Stomach (tissue), 4 donors: Measurements from ENCODE around the gene AKIRIN2.

Experiments used
- EP300 ChIP-seq: sonication (generic); formaldehyde crosslinking; IDR thresholded peaks from one replicate; pipeline ENCODE4 v1.6.1; 2017; ENCODE audit warnings: antibody characterized with exemption
- POLR2AphosphoS5 ChIP-seq, 3 donors: sonication (generic); formaldehyde crosslinking; IDR thresholded peaks; one replicate each; pipeline ENCODE4 v1.6.1; 2016; ENCODE audit warnings: antibody characterized with exemption in 3 of 3
- TF ChIP-seq, protein P1 (sequence below), 7 experiments: fragments of 450-650 bp in 4 of 7; fragments of 200-600 bp in 3 of 7; sonication (generic) in 3 of 7; IDR thresholded peaks; one replicate each; pipeline ENCODE4 v1.5.1; 2016 to 2019; ENCODE audit warnings: antibody characterized with exemption in 7 of 7, control low read depth in 2 of 7, mild to moderate bottlenecking in 1 of 7

DNA sequence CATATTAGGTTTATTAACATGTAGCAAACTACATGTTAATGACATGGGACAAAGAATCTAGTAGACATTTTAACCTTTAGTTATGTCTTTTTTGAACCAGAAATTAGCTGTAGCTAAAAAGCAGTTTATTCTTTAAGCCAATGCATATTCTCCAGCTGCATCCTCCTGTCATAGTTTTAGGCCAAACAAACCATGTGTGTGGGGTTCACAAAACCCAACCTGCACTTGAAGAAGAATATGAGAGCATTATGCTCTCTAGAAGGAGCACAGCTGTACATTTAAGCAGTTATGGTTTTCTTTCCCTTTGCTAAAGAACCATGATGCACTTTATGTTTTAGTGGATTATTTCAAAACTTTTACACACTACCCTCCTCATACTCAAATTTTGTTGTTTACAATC lies 46.2 kb downstream of the AKIRIN2 start:
- no peak for TF ChIP-seq POLR2AphosphoS5 (IDR thresholded peaks at IDR 0.05)
- TF ChIP-seq, protein P1, sequence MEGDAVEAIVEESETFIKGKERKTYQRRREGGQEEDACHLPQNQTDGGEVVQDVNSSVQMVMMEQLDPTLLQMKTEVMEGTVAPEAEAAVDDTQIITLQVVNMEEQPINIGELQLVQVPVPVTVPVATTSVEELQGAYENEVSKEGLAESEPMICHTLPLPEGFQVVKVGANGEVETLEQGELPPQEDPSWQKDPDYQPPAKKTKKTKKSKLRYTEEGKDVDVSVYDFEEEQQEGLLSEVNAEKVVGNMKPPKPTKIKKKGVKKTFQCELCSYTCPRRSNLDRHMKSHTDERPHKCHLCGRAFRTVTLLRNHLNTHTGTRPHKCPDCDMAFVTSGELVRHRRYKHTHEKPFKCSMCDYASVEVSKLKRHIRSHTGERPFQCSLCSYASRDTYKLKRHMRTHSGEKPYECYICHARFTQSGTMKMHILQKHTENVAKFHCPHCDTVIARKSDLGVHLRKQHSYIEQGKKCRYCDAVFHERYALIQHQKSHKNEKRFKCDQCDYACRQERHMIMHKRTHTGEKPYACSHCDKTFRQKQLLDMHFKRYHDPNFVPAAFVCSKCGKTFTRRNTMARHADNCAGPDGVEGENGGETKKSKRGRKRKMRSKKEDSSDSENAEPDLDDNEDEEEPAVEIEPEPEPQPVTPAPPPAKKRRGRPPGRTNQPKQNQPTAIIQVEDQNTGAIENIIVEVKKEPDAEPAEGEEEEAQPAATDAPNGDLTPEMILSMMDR (IDR thresholded peaks at IDR 0.05) = no peak
- TF ChIP-seq EP300 = no peak
